Suppressor macrophage treated with lipopolysaccharide for 4 hours (primary cell): ENCODE data around the gene SEPTIN10.
"Not testable (repeated sequence)": the region's sequence is repeated elsewhere in the genome, so short reads cannot be mapped to it uniquely, and the experiment has no call there.

Experiments
- DNase-seq: peaks from one replicate; pipeline ENCODE4 v3.0.0-alpha.2; 2020

The SEPTIN10 gene

GRCh38 chr2:109633284-109633961 is 19.7 kb upstream of the SEPTIN10 start:
- DNase-seq = no peak

- no peak for DNase-seq
These were observed 18.5 kb upstream of the SEPTIN10 start for GRCh38 chr2:109632158-109632789.

GRCh38 chr2:109631741-109632140 is 18.0 kb upstream of the SEPTIN10 start:
- DNase-seq = no peak

- peak; percentile 19 for DNase-seq
These were observed 17.0 kb upstream of the SEPTIN10 start for GRCh38 chr2:109630441-109631430.

- no peak for DNase-seq
These were observed 16.1 kb upstream of the SEPTIN10 start for GRCh38 chr2:109629867-109630266.

GRCh38 chr2:109628321-109628720 is 14.6 kb upstream of the SEPTIN10 start:
- not testable (repeated sequence) for DNase-seq

- no peak for DNase-seq
These were observed 10.6 kb upstream of the SEPTIN10 start for GRCh38 chr2:109624339-109624738.

GRCh38 chr2:109623923-109624322 is 10.2 kb upstream of the SEPTIN10 start:
- no peak for DNase-seq

GRCh38 chr2:109623297-109623696 is 9.5 kb upstream of the SEPTIN10 start:
- DNase-seq = no peak

- no peak for DNase-seq
These were observed 5.4 kb upstream of the SEPTIN10 start for GRCh38 chr2:109619032-109619615.

- DNase-seq = no peak
These were observed 2.4 kb upstream of the SEPTIN10 start for GRCh38 chr2:109616184-109616583.

GRCh38 chr2:109615637-109616144 is 1.9 kb upstream of the SEPTIN10 start:
- DNase-seq = no peak

- DNase-seq = no peak
These were observed 1.2 kb upstream of the SEPTIN10 start for GRCh38 chr2:109614715-109615636.

- DNase-seq = peak; percentile 46
These were observed 465 bp downstream of the SEPTIN10 start for GRCh38 chr2:109613081-109613921.

GRCh38 chr2:109611467-109612095 is 2.2 kb downstream of the SEPTIN10 start:
- no peak for DNase-seq

GRCh38 chr2:109609352-109610024 is 4.3 kb downstream of the SEPTIN10 start:
- DNase-seq = no peak

GRCh38 chr2:109607766-109608165 is 6.0 kb downstream of the SEPTIN10 start:
- no peak for DNase-seq

GRCh38 chr2:109604597-109604996 is 9.2 kb downstream of the SEPTIN10 start:
- no peak for DNase-seq

GRCh38 chr2:109602617-109603188 is 11.1 kb downstream of the SEPTIN10 start:
- DNase-seq = no peak
